Measurements from ENCODE around the gene MPRIP. TPM values are rescaled to one million over a fixed set of nuclear protein-coding genes. Genes with fewer than 3 reads are reported as not detected.

The MPRIP gene
- polyA plus RNA-seq, 1 of the 3 experiments (the other 2 are of a cell fraction), result 64.4 TPM

GRCh38 chr17:17017343-17018014 is 24.8 kb upstream of the MPRIP start:
- H3K4me3 ChIP-seq (ENCODE audit: low read depth in 2 of 2, low read length in 1 of 2), result no peak overlapping the region
- CTCF ChIA-PET, result interaction anchor here (0.9 to 2.1 kb wide), 2 partner anchors 27 to 117 kb away, joined by 3 to 4 read pairs; no protein-coding TSS in a partner anchor
- DNase-seq, result no peak

DNA sequence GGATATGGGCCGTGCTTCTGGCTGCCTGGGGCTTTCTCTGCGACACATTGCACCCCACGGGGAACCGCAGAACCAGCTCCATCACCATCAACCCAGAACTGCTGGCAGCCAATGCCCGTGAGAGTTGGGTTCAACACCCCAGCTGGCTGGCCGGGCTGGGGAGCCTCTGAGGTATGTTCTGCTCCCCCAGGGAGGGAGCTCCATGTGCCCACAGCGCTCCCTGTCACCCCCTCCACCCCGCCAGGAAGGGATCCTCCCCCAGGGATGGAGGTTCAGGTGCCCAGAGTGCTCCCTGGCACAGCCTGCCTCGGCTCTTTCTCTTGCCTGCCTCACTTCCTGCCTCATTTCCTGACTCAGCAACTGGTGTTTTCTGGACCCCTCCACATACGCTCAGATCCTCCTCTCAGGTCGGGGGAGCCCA is 24.2 kb upstream of the MPRIP start:
- DNase-seq, result no peak
- no peak overlapping the region for H3K4me3 ChIP-seq (ENCODE audit: low read depth in 2 of 2, low read length in 1 of 2)
- H3K9me2 ChIP-seq, result no peaks in the 10 kb centered on the region
- H3K36me3 ChIP-seq (replicated peaks in 1 of 2; ENCODE audit: control insufficient read depth in 1 of 2, insufficient read depth in 2 of 2, low read length in 1 of 2), result no peaks in the 10 kb centered on the region
- no peaks in the 10 kb centered on the region for H4K20me1 ChIP-seq (ENCODE audit: insufficient read depth)
- H3K79me2 ChIP-seq (ENCODE audit: insufficient read depth), result no peaks in the 10 kb centered on the region
- H3K4me1 ChIP-seq (ENCODE audit: control insufficient read depth in 1 of 2, insufficient read depth in 2 of 2, low read depth in 1 of 2, low read length in 1 of 2), result peaks cover 3 to 9% of the 10 kb centered on the region in 2 experiments; a peak in 1 of 4 replicates
- ChIA-PET POLR2A (no interaction called here), CTCF (interaction anchor here (0.9 to 2.1 kb wide), 2 partner anchors 26 to 117 kb away, joined by 3 to 4 read pairs; no protein-coding TSS in a partner anchor)
- no peak overlapping the region for H3K27ac ChIP-seq (ENCODE audit: low read depth in 2 of 2, low read length in 1 of 2)
- H3K4me2 ChIP-seq, result no peak overlapping the region
- H3K9ac ChIP-seq, result no peak overlapping the region
- H2AFZ ChIP-seq (ENCODE audit: low read depth), result no peak overlapping the region
- H3K9me3 ChIP-seq, result no peaks in the 10 kb centered on the region
- WGBS (ENCODE audit: low lambda C conversion rate), result 80% methylated on average over 4 of the region's 11 CpGs
- no peaks in the 10 kb centered on the region for H3F3A ChIP-seq (replicated peaks; ENCODE audit: insufficient read depth)
- no peaks in the 10 kb centered on the region for H3K27me3 ChIP-seq (ENCODE audit: insufficient read depth)
- TF ChIP-seq EZH2phosphoT487 (IDR thresholded peaks at IDR 0.05; ENCODE audit: borderline replicate concordance, low read depth) (no peak), CTCF (IDR thresholded peaks at IDR 0.05) (no peak), RCOR1 (IDR thresholded peaks at IDR 0.05; ENCODE audit: low read length) (no peak), TEAD4 (IDR thresholded peaks at IDR 0.05; ENCODE audit: borderline replicate concordance, insufficient read depth) (no peak), GATA2 (CRISPR knock-in tag; IDR thresholded peaks at IDR 0.05) (no peak), NRF1 (IDR thresholded peaks at IDR 0.05; ENCODE audit: low read depth, low read length) (no peak), GABPA (IDR thresholded peaks at IDR 0.05; ENCODE audit: low read depth) (no peak), PBX3 (IDR thresholded peaks at IDR 0.05) (no peak), NFIC (IDR thresholded peaks at IDR 0.05; ENCODE audit: borderline replicate concordance) (no peak), SMC3 (IDR thresholded peaks at IDR 0.05; ENCODE audit: low read depth, low read length) (no peak)
- TF ChIP-seq, protein P1, sequence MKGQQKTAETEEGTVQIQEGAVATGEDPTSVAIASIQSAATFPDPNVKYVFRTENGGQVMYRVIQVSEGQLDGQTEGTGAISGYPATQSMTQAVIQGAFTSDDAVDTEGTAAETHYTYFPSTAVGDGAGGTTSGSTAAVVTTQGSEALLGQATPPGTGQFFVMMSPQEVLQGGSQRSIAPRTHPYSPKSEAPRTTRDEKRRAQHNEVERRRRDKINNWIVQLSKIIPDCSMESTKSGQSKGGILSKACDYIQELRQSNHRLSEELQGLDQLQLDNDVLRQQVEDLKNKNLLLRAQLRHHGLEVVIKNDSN (IDR thresholded peaks at IDR 0.05; ENCODE audit: borderline replicate concordance, low read depth), result no peak

More at GRCh38 chr17:17017343-17018014, 24.8 kb upstream of the MPRIP start:
- no peaks in the 10 kb centered on the region for H3K9me3 ChIP-seq
- no peaks in the 10 kb centered on the region for H3K79me2 ChIP-seq (ENCODE audit: insufficient read depth)
- no peak overlapping the region for H3K27ac ChIP-seq (ENCODE audit: low read depth in 2 of 2, low read length in 1 of 2)
- H3K9me2 ChIP-seq, result no peaks in the 10 kb centered on the region
- TF ChIP-seq, protein P2, sequence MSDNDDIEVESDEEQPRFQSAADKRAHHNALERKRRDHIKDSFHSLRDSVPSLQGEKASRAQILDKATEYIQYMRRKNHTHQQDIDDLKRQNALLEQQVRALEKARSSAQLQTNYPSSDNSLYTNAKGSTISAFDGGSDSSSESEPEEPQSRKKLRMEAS (IDR thresholded peaks at IDR 0.05; ENCODE audit: low read depth), result no peak
- TF ChIP-seq YY1 (IDR thresholded peaks at IDR 0.05; ENCODE audit: low read depth) (no peak), GATA2 (CRISPR knock-in tag; IDR thresholded peaks at IDR 0.05) (no peak), EP300 (IDR thresholded peaks at IDR 0.05; ENCODE audit: borderline replicate concordance in 1 of 2, low read depth in 1 of 2, low read length in 1 of 2) (no peak), TEAD4 (IDR thresholded peaks at IDR 0.05; ENCODE audit: borderline replicate concordance, insufficient read depth) (no peak), TAF1 (IDR thresholded peaks at IDR 0.05; ENCODE audit: borderline replicate concordance, low read depth, low read length) (no peak), NRF1 (IDR thresholded peaks at IDR 0.05; ENCODE audit: low read depth, low read length) (no peak), IRF3 (IDR thresholded peaks at IDR 0.05; ENCODE audit: low read depth, low read length) (no peak), ELF1 (IDR thresholded peaks at IDR 0.05) (no peak)
- TF ChIP-seq, protein P3, sequence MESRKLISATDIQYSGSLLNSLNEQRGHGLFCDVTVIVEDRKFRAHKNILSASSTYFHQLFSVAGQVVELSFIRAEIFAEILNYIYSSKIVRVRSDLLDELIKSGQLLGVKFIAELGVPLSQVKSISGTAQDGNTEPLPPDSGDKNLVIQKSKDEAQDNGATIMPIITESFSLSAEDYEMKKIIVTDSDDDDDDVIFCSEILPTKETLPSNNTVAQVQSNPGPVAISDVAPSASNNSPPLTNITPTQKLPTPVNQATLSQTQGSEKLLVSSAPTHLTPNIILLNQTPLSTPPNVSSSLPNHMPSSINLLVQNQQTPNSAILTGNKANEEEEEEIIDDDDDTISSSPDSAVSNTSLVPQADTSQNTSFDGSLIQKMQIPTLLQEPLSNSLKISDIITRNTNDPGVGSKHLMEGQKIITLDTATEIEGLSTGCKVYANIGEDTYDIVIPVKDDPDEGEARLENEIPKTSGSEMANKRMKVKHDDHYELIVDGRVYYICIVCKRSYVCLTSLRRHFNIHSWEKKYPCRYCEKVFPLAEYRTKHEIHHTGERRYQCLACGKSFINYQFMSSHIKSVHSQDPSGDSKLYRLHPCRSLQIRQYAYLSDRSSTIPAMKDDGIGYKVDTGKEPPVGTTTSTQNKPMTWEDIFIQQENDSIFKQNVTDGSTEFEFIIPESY (IDR thresholded peaks at IDR 0.05; ENCODE audit: borderline replicate concordance, low read depth), result no peak
- H4K20me1 ChIP-seq (ENCODE audit: insufficient read depth), result no peaks in the 10 kb centered on the region
- H3K36me3 ChIP-seq (replicated peaks in 1 of 2; ENCODE audit: control insufficient read depth in 1 of 2, insufficient read depth in 2 of 2, low read length in 1 of 2), result no peaks in the 10 kb centered on the region
- H3K9ac ChIP-seq, result no peak overlapping the region
- 87% methylated on average over 7 of the region's 8 CpGs for WGBS (ENCODE audit: low lambda C conversion rate)
- no peaks in the 10 kb centered on the region for H3K27me3 ChIP-seq (ENCODE audit: insufficient read depth)
- H3F3A ChIP-seq (replicated peaks; ENCODE audit: insufficient read depth), result no peaks in the 10 kb centered on the region
- peaks cover 3 to 9% of the 10 kb centered on the region in 2 experiments; a peak in 1 of 4 replicates for H3K4me1 ChIP-seq (ENCODE audit: control insufficient read depth in 1 of 2, insufficient read depth in 2 of 2, low read depth in 1 of 2, low read length in 1 of 2)
- H2AFZ ChIP-seq (ENCODE audit: low read depth), result no peak overlapping the region
- POLR2A ChIA-PET, result no interaction called here
- no peak overlapping the region for H3K4me2 ChIP-seq
